ENCODE data around the gene ZIC2.

DNA sequence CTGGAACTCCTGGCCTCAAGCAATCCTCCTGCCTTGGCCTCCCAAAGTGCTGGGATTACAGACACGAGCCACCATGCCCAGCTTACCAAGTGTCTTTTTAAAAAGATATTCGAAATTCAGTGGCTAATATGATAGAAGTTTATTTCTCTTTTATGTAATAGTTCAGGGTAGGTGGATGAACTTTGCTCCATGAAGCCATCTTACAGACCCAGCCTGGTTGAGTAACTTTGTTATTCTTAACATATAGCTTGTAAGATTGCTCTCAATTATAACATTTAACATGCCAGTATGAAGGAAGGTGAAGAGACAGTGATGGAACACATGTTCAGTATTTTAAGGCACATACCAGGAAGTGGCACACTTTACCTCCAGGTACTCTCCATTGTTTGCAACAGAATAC, 42.4 kb downstream of the ZIC2 start:
- TF ChIP-seq, protein P1, sequence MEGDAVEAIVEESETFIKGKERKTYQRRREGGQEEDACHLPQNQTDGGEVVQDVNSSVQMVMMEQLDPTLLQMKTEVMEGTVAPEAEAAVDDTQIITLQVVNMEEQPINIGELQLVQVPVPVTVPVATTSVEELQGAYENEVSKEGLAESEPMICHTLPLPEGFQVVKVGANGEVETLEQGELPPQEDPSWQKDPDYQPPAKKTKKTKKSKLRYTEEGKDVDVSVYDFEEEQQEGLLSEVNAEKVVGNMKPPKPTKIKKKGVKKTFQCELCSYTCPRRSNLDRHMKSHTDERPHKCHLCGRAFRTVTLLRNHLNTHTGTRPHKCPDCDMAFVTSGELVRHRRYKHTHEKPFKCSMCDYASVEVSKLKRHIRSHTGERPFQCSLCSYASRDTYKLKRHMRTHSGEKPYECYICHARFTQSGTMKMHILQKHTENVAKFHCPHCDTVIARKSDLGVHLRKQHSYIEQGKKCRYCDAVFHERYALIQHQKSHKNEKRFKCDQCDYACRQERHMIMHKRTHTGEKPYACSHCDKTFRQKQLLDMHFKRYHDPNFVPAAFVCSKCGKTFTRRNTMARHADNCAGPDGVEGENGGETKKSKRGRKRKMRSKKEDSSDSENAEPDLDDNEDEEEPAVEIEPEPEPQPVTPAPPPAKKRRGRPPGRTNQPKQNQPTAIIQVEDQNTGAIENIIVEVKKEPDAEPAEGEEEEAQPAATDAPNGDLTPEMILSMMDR (IDR thresholded peaks at IDR 0.05) = no peak
- TF ChIP-seq EZH2 (IDR thresholded peaks at IDR 0.05) (no peak), EZH2phosphoT487 (IDR thresholded peaks at IDR 0.05) (no peak)

Measured in neural progenitor cell (in vitro differentiated cells).